Measurements from ENCODE around the gene PDZD2. TPM values are rescaled to one million over a fixed set of nuclear protein-coding genes. Genes with fewer than 3 reads are reported as not detected.

Gene PDZD2
- total RNA-seq, 2 donors from 2014 or later, result 4.5 to 15.7 TPM

GRCh38 chr5:31847354-31847753 is 208.4 kb downstream of the PDZD2 start:
- H3K9me3 ChIP-seq, result no peaks in the 10 kb centered on the region
- no peaks in the 10 kb centered on the region for H3K36me3 ChIP-seq
- ATAC-seq (ENCODE audit: insufficient number of reproducible peaks, low FRiP score, low read depth) (no peak), DNase-seq (ENCODE audit: low spot score) (no peak)
- no peak for TF ChIP-seq CTCF (IDR thresholded peaks at IDR 0.05)
- no peaks in the 10 kb centered on the region for H3K4me1 ChIP-seq (ENCODE audit: control insufficient read depth in 1 of 2, low read depth in 2 of 2)
- no peak overlapping the region for H3K4me3 ChIP-seq
- H3K27ac ChIP-seq, result no peak overlapping the region
- H3K27me3 ChIP-seq (replicated peaks; ENCODE audit: insufficient read depth), result no peaks in the 10 kb centered on the region

GRCh38 chr5:31850981-31851689 is 212.2 kb downstream of the PDZD2 start:
- no peak for TF ChIP-seq CTCF (IDR thresholded peaks at IDR 0.05)
- H3K27me3 ChIP-seq (replicated peaks; ENCODE audit: insufficient read depth), result no peaks in the 10 kb centered on the region
- no peak overlapping the region for H3K27ac ChIP-seq
- no peak for ATAC-seq (ENCODE audit: insufficient number of reproducible peaks, low FRiP score, low read depth)
- H3K4me1 ChIP-seq (ENCODE audit: control insufficient read depth in 1 of 2, low read depth in 2 of 2), result peaks cover 4 to 16% of the 10 kb centered on the region in 2 donors
- DNase-seq (ENCODE audit: low spot score), result no peak
- no peaks in the 10 kb centered on the region for H3K9me3 ChIP-seq
- no peak overlapping the region for H3K4me3 ChIP-seq
- H3K36me3 ChIP-seq, result no peaks in the 10 kb centered on the region

- Histone ChIP-seq H3K27ac (no peak overlapping the region), H3K4me1 (ENCODE audit: control insufficient read depth in 1 of 2, low read depth in 2 of 2) (peaks cover 4 to 16% of the 10 kb centered on the region in 2 donors), H3K27me3 (replicated peaks; ENCODE audit: insufficient read depth) (no peaks in the 10 kb centered on the region), H3K4me3 (peak overlapping the region; percentile 76), H3K36me3 (no peaks in the 10 kb centered on the region), H3K9me3 (no peaks in the 10 kb centered on the region)
- no peak for TF ChIP-seq CTCF (IDR thresholded peaks at IDR 0.05)
- no peak for DNase-seq (ENCODE audit: low spot score)
- ATAC-seq (ENCODE audit: insufficient number of reproducible peaks, low FRiP score, low read depth), result no peak
Observed at GRCh38 chr5:31853398-31854135, 214.6 kb downstream of the PDZD2 start.

GRCh38 chr5:31854181-31855133 is 215.5 kb downstream of the PDZD2 start:
- Histone ChIP-seq H3K27me3 (replicated peaks; ENCODE audit: insufficient read depth) (no peaks in the 10 kb centered on the region), H3K9me3 (peaks cover 9% of the 10 kb centered on the region), H3K4me1 (ENCODE audit: control insufficient read depth in 1 of 2, low read depth in 2 of 2) (peaks cover 4 to 16% of the 10 kb centered on the region in 2 donors), H3K27ac (no peak overlapping the region), H3K4me3 (peak overlapping the region; percentile 76), H3K36me3 (no peaks in the 10 kb centered on the region)
- no peak for DNase-seq (ENCODE audit: low spot score)
- TF ChIP-seq CTCF (IDR thresholded peaks at IDR 0.05), result no peak
- ATAC-seq (ENCODE audit: insufficient number of reproducible peaks, low FRiP score, low read depth), result no peak
